SK-N-SH treated with all-trans-retinoic acid at 6 μM for 48 hours (cell line): ENCODE data around the gene SLC2A11.

Experiments used
- TOX ChIP-seq: fragments of 250-450 bp; sonication (Bioruptor Pico); IDR thresholded peaks from 2 replicates; pipeline ENCODE4 v1.8.0; 2021; ENCODE audit warnings: mild to moderate bottlenecking, moderate library complexity, borderline replicate concordance
- ZFP30 ChIP-seq: fragments of 450-650 bp; formaldehyde crosslinking; IDR thresholded peaks from 2 replicates; pipeline ENCODE4 v1.5.0; 2022; ENCODE audit warnings: mild to moderate bottlenecking, moderate library complexity
- ZNF8 ChIP-seq: fragments of 450-650 bp; formaldehyde crosslinking; IDR thresholded peaks from 2 replicates; pipeline ENCODE4 v1.5.0; 2020; ENCODE audit warnings: mild to moderate bottlenecking, moderate library complexity
- TF ChIP-seq, protein P1 (sequence below): fragments of 250-450 bp; sonication (Bioruptor Pico); IDR thresholded peaks from 2 replicates; pipeline ENCODE4 v1.8.0; 2020; ENCODE audit warnings: mild to moderate bottlenecking, moderate library complexity, borderline replicate concordance
- TF ChIP-seq, protein P2 (sequence below): fragments of 250-450 bp; sonication (Bioruptor Pico); IDR thresholded peaks from 2 replicates; pipeline ENCODE4 v1.5.1; 2021; ENCODE audit warnings: mild to moderate bottlenecking, moderate library complexity

DNA sequence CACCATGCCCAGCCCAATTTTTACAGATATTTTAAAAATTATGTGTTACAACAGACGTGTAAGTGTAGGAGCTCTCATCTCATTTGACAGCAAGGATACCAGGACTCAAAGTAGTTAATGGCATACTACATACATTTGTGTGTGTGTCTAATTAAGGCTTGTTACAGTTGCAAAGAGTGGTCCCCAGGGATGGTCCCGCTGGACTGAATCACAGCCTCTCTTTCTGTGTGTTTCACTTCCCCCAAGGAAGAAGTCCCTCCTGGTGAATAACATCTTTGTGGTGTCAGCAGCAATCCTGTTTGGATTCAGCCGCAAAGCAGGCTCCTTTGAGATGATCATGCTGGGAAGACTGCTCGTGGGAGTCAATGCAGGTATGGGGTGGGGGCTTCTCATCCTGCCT, 17.2 kb downstream of the SLC2A11 start:
- TF ChIP-seq ZFP30 (CRISPR knock-in tag) (no peak), ZNF8 (CRISPR knock-in tag) (no peak), TOX (CRISPR knock-in tag) (no peak)
- TF ChIP-seq, protein P1, sequence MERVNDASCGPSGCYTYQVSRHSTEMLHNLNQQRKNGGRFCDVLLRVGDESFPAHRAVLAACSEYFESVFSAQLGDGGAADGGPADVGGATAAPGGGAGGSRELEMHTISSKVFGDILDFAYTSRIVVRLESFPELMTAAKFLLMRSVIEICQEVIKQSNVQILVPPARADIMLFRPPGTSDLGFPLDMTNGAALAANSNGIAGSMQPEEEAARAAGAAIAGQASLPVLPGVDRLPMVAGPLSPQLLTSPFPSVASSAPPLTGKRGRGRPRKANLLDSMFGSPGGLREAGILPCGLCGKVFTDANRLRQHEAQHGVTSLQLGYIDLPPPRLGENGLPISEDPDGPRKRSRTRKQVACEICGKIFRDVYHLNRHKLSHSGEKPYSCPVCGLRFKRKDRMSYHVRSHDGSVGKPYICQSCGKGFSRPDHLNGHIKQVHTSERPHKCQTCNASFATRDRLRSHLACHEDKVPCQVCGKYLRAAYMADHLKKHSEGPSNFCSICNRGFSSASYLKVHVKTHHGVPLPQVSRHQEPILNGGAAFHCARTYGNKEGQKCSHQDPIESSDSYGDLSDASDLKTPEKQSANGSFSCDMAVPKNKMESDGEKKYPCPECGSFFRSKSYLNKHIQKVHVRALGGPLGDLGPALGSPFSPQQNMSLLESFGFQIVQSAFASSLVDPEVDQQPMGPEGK (CRISPR knock-in tag), result no peak
- TF ChIP-seq, protein P2, sequence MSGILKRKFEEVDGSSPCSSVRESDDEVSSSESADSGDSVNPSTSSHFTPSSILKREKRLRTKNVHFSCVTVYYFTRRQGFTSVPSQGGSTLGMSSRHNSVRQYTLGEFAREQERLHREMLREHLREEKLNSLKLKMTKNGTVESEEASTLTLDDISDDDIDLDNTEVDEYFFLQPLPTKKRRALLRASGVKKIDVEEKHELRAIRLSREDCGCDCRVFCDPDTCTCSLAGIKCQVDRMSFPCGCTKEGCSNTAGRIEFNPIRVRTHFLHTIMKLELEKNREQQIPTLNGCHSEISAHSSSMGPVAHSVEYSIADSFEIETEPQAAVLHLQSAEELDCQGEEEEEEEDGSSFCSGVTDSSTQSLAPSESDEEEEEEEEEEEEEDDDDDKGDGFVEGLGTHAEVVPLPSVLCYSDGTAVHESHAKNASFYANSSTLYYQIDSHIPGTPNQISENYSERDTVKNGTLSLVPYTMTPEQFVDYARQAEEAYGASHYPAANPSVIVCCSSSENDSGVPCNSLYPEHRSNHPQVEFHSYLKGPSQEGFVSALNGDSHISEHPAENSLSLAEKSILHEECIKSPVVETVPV (CRISPR knock-in tag), result no peak
